Measurements from ENCODE around the gene SFTA2. TPM values are rescaled to one million over a fixed set of nuclear protein-coding genes. Genes with fewer than 3 reads are reported as not detected.
A peak's percentile ranks its signal among the peaks of the same experiment; 100 is the strongest.

The SFTA2 gene
- total and polyA plus RNA-seq, 10 of the 15 experiments (the other 5 are each of a cell fraction or from before 2014, with no cell fraction given): 0.15 to 0.92 (median 0.33) TPM; not detected in 4

DNA sequence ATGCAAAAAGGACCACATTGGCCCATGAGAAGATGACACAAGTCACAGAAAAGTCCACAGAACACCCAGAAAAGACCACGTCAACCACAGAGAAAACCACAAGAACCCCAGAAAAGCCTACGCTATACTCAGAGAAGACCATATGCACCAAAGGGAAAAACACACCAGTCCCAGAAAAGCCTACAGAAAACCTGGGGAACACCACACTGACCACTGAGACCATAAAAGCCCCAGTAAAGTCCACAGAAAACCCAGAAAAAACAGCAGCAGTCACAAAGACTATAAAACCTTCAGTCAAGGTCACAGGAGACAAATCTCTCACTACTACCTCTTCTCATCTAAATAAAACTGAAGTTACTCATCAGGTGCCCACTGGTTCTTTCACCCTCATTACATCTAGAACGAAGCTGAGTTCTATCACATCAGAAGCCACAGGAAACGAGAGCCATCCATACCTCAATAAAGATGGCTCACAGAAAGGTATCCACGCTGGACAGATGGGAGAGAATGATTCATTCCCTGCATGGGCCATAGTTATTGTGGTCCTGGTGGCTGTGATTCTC is 20.0 kb upstream of the SFTA2 start (continued):
- TF ChIP-seq, protein P1, sequence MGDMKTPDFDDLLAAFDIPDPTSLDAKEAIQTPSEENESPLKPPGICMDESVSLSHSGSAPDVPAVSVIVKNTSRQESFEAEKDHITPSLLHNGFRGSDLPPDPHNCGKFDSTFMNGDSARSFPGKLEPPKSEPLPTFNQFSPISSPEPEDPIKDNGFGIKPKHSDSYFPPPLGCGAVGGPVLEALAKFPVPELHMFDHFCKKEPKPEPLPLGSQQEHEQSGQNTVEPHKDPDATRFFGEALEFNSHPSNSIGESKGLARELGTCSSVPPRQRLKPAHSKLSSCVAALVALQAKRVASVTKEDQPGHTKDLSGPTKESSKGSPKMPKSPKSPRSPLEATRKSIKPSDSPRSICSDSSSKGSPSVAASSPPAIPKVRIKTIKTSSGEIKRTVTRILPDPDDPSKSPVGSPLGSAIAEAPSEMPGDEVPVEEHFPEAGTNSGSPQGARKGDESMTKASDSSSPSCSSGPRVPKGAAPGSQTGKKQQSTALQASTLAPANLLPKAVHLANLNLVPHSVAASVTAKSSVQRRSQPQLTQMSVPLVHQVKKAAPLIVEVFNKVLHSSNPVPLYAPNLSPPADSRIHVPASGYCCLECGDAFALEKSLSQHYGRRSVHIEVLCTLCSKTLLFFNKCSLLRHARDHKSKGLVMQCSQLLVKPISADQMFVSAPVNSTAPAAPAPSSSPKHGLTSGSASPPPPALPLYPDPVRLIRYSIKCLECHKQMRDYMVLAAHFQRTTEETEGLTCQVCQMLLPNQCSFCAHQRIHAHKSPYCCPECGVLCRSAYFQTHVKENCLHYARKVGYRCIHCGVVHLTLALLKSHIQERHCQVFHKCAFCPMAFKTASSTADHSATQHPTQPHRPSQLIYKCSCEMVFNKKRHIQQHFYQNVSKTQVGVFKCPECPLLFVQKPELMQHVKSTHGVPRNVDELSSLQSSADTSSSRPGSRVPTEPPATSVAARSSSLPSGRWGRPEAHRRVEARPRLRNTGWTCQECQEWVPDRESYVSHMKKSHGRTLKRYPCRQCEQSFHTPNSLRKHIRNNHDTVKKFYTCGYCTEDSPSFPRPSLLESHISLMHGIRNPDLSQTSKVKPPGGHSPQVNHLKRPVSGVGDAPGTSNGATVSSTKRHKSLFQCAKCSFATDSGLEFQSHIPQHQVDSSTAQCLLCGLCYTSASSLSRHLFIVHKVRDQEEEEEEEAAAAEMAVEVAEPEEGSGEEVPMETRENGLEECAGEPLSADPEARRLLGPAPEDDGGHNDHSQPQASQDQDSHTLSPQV (IDR thresholded peaks at IDR 0.05): no peak
- TF ChIP-seq RCOR1 (conservative IDR thresholded peaks at IDR 0.05; ENCODE audit: low read depth, low read length): no peak
- no peak for TF ChIP-seq SIN3A (IDR thresholded peaks at IDR 0.05; ENCODE audit: low read depth, low read length)
- no peak for TF ChIP-seq GATAD2B (conservative IDR thresholded peaks at IDR 0.05; ENCODE audit: low read depth)
- peak; percentile 96 for TF ChIP-seq CBFB (IDR thresholded peaks at IDR 0.05; ENCODE audit: low read depth)
- TF ChIP-seq, protein P2, sequence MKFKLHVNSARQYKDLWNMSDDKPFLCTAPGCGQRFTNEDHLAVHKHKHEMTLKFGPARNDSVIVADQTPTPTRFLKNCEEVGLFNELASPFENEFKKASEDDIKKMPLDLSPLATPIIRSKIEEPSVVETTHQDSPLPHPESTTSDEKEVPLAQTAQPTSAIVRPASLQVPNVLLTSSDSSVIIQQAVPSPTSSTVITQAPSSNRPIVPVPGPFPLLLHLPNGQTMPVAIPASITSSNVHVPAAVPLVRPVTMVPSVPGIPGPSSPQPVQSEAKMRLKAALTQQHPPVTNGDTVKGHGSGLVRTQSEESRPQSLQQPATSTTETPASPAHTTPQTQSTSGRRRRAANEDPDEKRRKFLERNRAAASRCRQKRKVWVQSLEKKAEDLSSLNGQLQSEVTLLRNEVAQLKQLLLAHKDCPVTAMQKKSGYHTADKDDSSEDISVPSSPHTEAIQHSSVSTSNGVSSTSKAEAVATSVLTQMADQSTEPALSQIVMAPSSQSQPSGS (IDR thresholded peaks at IDR 0.05; ENCODE audit: low read length): peak; percentile 56; the same call in 1 of the 2 replicates
- no peak for TF ChIP-seq TAF1 (IDR thresholded peaks at IDR 0.05; ENCODE audit: borderline replicate concordance, low read depth, low read length)
- TF ChIP-seq SUPT20H (IDR thresholded peaks at IDR 0.05; ENCODE audit: borderline replicate concordance, control insufficient read depth, low read depth, low read length): no peak
- no peak for TF ChIP-seq SREBF1 (IDR thresholded peaks at IDR 0.05; ENCODE audit: low read length)
- no peak for TF ChIP-seq RFX5 (IDR thresholded peaks at IDR 0.05; ENCODE audit: low read depth, low read length)
- TF ChIP-seq, protein P3, sequence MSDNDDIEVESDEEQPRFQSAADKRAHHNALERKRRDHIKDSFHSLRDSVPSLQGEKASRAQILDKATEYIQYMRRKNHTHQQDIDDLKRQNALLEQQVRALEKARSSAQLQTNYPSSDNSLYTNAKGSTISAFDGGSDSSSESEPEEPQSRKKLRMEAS (IDR thresholded peaks at IDR 0.05; ENCODE audit: low read depth, low read length): no peak
- no peak for TF ChIP-seq NR2C2 (IDR thresholded peaks at IDR 0.05; ENCODE audit: borderline replicate concordance, control insufficient read depth, insufficient read length, low read depth)
- TF ChIP-seq, protein P4, sequence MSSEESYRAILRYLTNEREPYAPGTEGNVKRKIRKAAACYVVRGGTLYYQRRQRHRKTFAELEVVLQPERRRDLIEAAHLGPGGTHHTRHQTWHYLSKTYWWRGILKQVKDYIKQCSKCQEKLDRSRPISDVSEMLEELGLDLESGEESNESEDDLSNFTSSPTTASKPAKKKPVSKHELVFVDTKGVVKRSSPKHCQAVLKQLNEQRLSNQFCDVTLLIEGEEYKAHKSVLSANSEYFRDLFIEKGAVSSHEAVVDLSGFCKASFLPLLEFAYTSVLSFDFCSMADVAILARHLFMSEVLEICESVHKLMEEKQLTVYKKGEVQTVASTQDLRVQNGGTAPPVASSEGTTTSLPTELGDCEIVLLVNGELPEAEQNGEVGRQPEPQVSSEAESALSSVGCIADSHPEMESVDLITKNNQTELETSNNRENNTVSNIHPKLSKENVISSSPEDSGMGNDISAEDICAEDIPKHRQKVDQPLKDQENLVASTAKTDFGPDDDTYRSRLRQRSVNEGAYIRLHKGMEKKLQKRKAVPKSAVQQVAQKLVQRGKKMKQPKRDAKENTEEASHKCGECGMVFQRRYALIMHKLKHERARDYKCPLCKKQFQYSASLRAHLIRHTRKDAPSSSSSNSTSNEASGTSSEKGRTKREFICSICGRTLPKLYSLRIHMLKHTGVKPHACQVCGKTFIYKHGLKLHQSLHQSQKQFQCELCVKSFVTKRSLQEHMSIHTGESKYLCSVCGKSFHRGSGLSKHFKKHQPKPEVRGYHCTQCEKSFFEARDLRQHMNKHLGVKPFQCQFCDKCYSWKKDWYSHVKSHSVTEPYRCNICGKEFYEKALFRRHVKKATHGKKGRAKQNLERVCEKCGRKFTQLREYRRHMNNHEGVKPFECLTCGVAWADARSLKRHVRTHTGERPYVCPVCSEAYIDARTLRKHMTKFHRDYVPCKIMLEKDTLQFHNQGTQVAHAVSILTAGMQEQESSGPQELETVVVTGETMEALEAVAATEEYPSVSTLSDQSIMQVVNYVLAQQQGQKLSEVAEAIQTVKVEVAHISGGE (CRISPR knock-in tag; IDR thresholded peaks at IDR 0.05): no peak
- TF ChIP-seq, protein P5, sequence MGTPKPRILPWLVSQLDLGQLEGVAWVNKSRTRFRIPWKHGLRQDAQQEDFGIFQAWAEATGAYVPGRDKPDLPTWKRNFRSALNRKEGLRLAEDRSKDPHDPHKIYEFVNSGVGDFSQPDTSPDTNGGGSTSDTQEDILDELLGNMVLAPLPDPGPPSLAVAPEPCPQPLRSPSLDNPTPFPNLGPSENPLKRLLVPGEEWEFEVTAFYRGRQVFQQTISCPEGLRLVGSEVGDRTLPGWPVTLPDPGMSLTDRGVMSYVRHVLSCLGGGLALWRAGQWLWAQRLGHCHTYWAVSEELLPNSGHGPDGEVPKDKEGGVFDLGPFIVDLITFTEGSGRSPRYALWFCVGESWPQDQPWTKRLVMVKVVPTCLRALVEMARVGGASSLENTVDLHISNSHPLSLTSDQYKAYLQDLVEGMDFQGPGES (IDR thresholded peaks at IDR 0.05): no peak
- no peak for TF ChIP-seq STAT1 (conservative IDR thresholded peaks at IDR 0.05)
- TF ChIP-seq EGR1 (IDR thresholded peaks at IDR 0.05; ENCODE audit: borderline replicate concordance in 1 of 2, low read depth in 2 of 2, low read length in 2 of 2): no peak
- no peak for TF ChIP-seq SMC3 (IDR thresholded peaks at IDR 0.05; ENCODE audit: borderline replicate concordance, low read length)
- TF ChIP-seq BRCA1 (IDR thresholded peaks at IDR 0.05; ENCODE audit: low read depth, low read length): no peak
- no peak for TF ChIP-seq DPF2 (IDR thresholded peaks at IDR 0.05)
- TF ChIP-seq SIX5 (IDR thresholded peaks at IDR 0.05; ENCODE audit: low read depth, low read length, severe bottlenecking): no peak
